GM21381 (cell line): ENCODE results near the gene RBP3.
A peak's percentile ranks its signal among the peaks of the same experiment; 100 is the strongest.
"Not testable (repeated sequence)": the region's sequence is repeated elsewhere in the genome, so short reads cannot be mapped to it uniquely, and the experiment has no call there.

Experiments used
- ATAC-seq: cut with Tn5 transposase; IDR thresholded peaks from one replicate; pipeline ENCODE4 v1.9.1; 2021; ENCODE audit warnings: mild to moderate bottlenecking, moderate library complexity; ENCODE audit not compliant: unreplicated experiment

Gene RBP3

GRCh38 chr10:47370015-47370767 lies 22.0 kb downstream of the RBP3 start:
- ATAC-seq, result no peak

GRCh38 chr10:47370878-47371277 lies 22.7 kb downstream of the RBP3 start:
- no peak for ATAC-seq

- no peak for ATAC-seq
These were observed 23.7 kb downstream of the RBP3 start for GRCh38 chr10:47371629-47372485.

GRCh38 chr10:47372726-47373125 lies 24.6 kb downstream of the RBP3 start:
- no peak for ATAC-seq

GRCh38 chr10:47374611-47375536 lies 26.7 kb downstream of the RBP3 start:
- no peak for ATAC-seq

GRCh38 chr10:47376522-47377220 lies 28.5 kb downstream of the RBP3 start:
- ATAC-seq, result no peak

- no peak for ATAC-seq
These were observed 30.0 kb downstream of the RBP3 start for GRCh38 chr10:47378183-47378510.

- ATAC-seq, result no peak
These were observed 30.7 kb downstream of the RBP3 start for GRCh38 chr10:47378606-47379444.

GRCh38 chr10:47379445-47379785 lies 31.3 kb downstream of the RBP3 start:
- no peak for ATAC-seq

- no peak for ATAC-seq
These were observed 31.7 kb downstream of the RBP3 start for GRCh38 chr10:47379901-47380300.

GRCh38 chr10:47380341-47381102 lies 32.4 kb downstream of the RBP3 start:
- ATAC-seq, result no peak

GRCh38 chr10:47381103-47381395 lies 32.9 kb downstream of the RBP3 start:
- no peak for ATAC-seq

- ATAC-seq, result no peak
These were observed 33.5 kb downstream of the RBP3 start for GRCh38 chr10:47381427-47382379.

GRCh38 chr10:47383261-47384147 lies 35.3 kb downstream of the RBP3 start:
- ATAC-seq, result no peak

- ATAC-seq, result peak; percentile 93
These were observed 36.2 kb downstream of the RBP3 start, which contains the start of gene ZNF488 for GRCh38 chr10:47384148-47384921. Gene ZNF488, minus strand, starts transcription at chr10:47384293. Its CDS starts 15,464 bp downstream, at chr10:47368829.

GRCh38 chr10:47386104-47386503 lies 37.9 kb downstream of the RBP3 start:
- ATAC-seq, result not testable (repeated sequence)
